Measurements from ENCODE around the gene NEK5.

Gene NEK5

GRCh38 chr13:52130641-52131040 lies 1.8 kb upstream of the NEK5 start:
- TF ChIP-seq CTCF (IDR thresholded peaks at IDR 0.05): no peak
- DNase-seq (ENCODE audit: low spot score): no peak
- no peak overlapping the region for H3K27ac ChIP-seq
- no peak overlapping the region for H3K4me3 ChIP-seq

GRCh38 chr13:52127783-52128702 lies 830 bp downstream of the NEK5 start:
- Histone ChIP-seq H3K4me3 (peak overlapping the region; percentile 86), H3K27ac (peak overlapping the region in 1 of 2 donors; percentile 36)
- TF ChIP-seq CTCF (IDR thresholded peaks at IDR 0.05): peak; percentile 62
- no peak for DNase-seq (ENCODE audit: low spot score)

- no peak overlapping the region for H3K27ac ChIP-seq
- TF ChIP-seq CTCF (IDR thresholded peaks at IDR 0.05): no peak
- peak overlapping the region; percentile 86 for H3K4me3 ChIP-seq
- no peak for DNase-seq (ENCODE audit: low spot score)
These were observed 1.5 kb downstream of the NEK5 start for GRCh38 chr13:52127378-52127777.

GRCh38 chr13:52125547-52125946 lies 3.3 kb downstream of the NEK5 start:
- Histone ChIP-seq H3K27ac (no peak overlapping the region), H3K4me3 (no peak overlapping the region)
- no peak for DNase-seq (ENCODE audit: low spot score)
- no peak for TF ChIP-seq CTCF (IDR thresholded peaks at IDR 0.05)

GRCh38 chr13:52118595-52118994 lies 10.3 kb downstream of the NEK5 start:
- no peak overlapping the region for H3K4me3 ChIP-seq
- TF ChIP-seq CTCF (IDR thresholded peaks at IDR 0.05): no peak
- DNase-seq (ENCODE audit: low spot score): no peak
- H3K27ac ChIP-seq: no peak overlapping the region

GRCh38 chr13:52118095-52118494 lies 10.8 kb downstream of the NEK5 start:
- DNase-seq (ENCODE audit: low spot score): no peak
- Histone ChIP-seq H3K4me3 (no peak overlapping the region), H3K27ac (no peak overlapping the region)
- no peak for TF ChIP-seq CTCF (IDR thresholded peaks at IDR 0.05)

GRCh38 chr13:52112591-52112990 lies 16.3 kb downstream of the NEK5 start:
- TF ChIP-seq CTCF (IDR thresholded peaks at IDR 0.05): no peak
- no peak overlapping the region for H3K27ac ChIP-seq
- H3K4me3 ChIP-seq: no peak overlapping the region
- no peak for DNase-seq (ENCODE audit: low spot score)
